IMR-90 (cell line): Measurements from ENCODE around the gene LRRC36. TPM values are rescaled to one million over a fixed set of nuclear protein-coding genes. Genes with fewer than 3 reads are reported as not detected.

ENCODE experiments used
- ATAC-seq: fragments of 200-7000 bp; cut with Tn5 transposase; 2 replicates; pipeline ENCODE4 v1.9.1; 2020; ENCODE audit warnings: low read depth, mild to moderate bottlenecking, moderate library complexity
- BruUV-seq: library from RNA; stranded (reverse); fragments of 400-500 nt; replicated peaks from 2 replicates; lab custom pipeline; 2021; lab: Mats Ljungman, UMichigan
- CTCF ChIA-PET: fragments of 300-600 bp; formaldehyde crosslinking; extraction: SDS; loops from one replicate; lab custom pipeline; 2021; ENCODE audit warnings: antibody characterized with exemption; lab: Yijun Ruan, JAX
- POLR2A ChIA-PET: fragments of 300-600 bp; sonication (Branson Sonifier 250); formaldehyde crosslinking; loops from one replicate; lab custom pipeline; 2022; ENCODE audit warnings: antibody characterized with exemption; ENCODE audit not compliant: unreplicated experiment; lab: Charles Lee
- DNase-seq: peaks from one replicate; pipeline ENCODE4 v3.0.0; 2013
- H2AFZ ChIP-seq: replicated peaks from 2 replicates; pipeline ENCODE3; 2013; ENCODE audit warnings: low read length, mild to moderate bottlenecking; ENCODE audit not compliant: poor library complexity
- H2AK5ac ChIP-seq: 2 replicates; pipeline ENCODE4 v1.6.1; 2013; ENCODE audit warnings: low read depth, low read length, inconsistent platforms
- H2AK9ac ChIP-seq: replicated peaks from 2 replicates; pipeline ENCODE3; 2013; ENCODE audit warnings: mild to moderate bottlenecking, low read depth, low read length, moderate library complexity; ENCODE audit not compliant: poor library complexity
- H2BK120ac ChIP-seq: 2 replicates; pipeline ENCODE4 v1.6.1; 2013; ENCODE audit warnings: low read depth, low read length, inconsistent platforms
- H2BK15ac ChIP-seq: 3 replicates; pipeline ENCODE4 v1.6.1; 2013; ENCODE audit warnings: low read depth, low read length, inconsistent platforms
- H2BK20ac ChIP-seq: 2 replicates; pipeline ENCODE4 v1.6.1; 2013; ENCODE audit warnings: low read depth, mild to moderate bottlenecking, inconsistent platforms, low read length, moderate library complexity
- H2BK5ac ChIP-seq: 2 replicates; pipeline ENCODE4 v1.6.1; 2013; ENCODE audit warnings: mild to moderate bottlenecking, low read depth, low read length, inconsistent platforms; ENCODE audit not compliant: poor library complexity, severe bottlenecking
- H3K14ac ChIP-seq: replicated peaks from 2 replicates; pipeline ENCODE4 v1.6.1; 2013; ENCODE audit warnings: low read depth, low read length, inconsistent platforms
- H3K18ac ChIP-seq: 2 replicates; pipeline ENCODE4 v1.6.1; 2013; ENCODE audit warnings: low read depth, low read length, control low read depth
- H3K23ac ChIP-seq: 2 replicates; pipeline ENCODE4 v1.6.1; 2013; ENCODE audit warnings: low read depth, low read length, inconsistent platforms
- H3K27ac ChIP-seq: 2 replicates; pipeline ENCODE4 v1.5.1; 2013; ENCODE audit warnings: mild to moderate bottlenecking, control low read depth, low read length; ENCODE audit not compliant: insufficient read depth
- H3K27me3 ChIP-seq: 2 replicates; pipeline ENCODE4 v1.6.1; 2013; ENCODE audit warnings: low read length; ENCODE audit not compliant: control insufficient read depth, insufficient read depth
- H3K36me3 ChIP-seq: 2 replicates; pipeline ENCODE4 v1.6.1; 2013; ENCODE audit warnings: low read length, mixed read lengths; ENCODE audit not compliant: control insufficient read depth, insufficient read depth
- H3K4ac ChIP-seq: 2 replicates; pipeline ENCODE4 v1.6.1; 2013; ENCODE audit warnings: low read depth, low read length, inconsistent platforms
- H3K4me1 ChIP-seq: 2 replicates; pipeline ENCODE4 v1.6.1; 2013; ENCODE audit warnings: low read length, mixed read lengths; ENCODE audit not compliant: control insufficient read depth, insufficient read depth
- H3K4me2 ChIP-seq: 2 replicates; pipeline ENCODE4 v1.6.1; 2013; ENCODE audit warnings: low read depth, mild to moderate bottlenecking, control low read depth, low read length, moderate library complexity
- H3K4me3 ChIP-seq: 2 replicates; pipeline ENCODE4 v1.5.1; 2013; ENCODE audit warnings: low read depth, mild to moderate bottlenecking, control low read depth, low read length, moderate library complexity; ENCODE audit not compliant: insufficient read depth
- H3K56ac ChIP-seq: 2 replicates; pipeline ENCODE4 v1.6.1; 2013; ENCODE audit warnings: low read length, inconsistent platforms; ENCODE audit not compliant: insufficient read depth; ENCODE audit errors: extremely low read depth
- H3K79me1 ChIP-seq, 2 experiments: 2 replicates each; pipeline ENCODE4 v1.6.1; 2013; ENCODE audit warnings: low read length in 2 of 2, inconsistent platforms in 1 of 2, low read depth in 1 of 2
- H3K9ac ChIP-seq: 2 replicates; pipeline ENCODE4 v1.6.1; 2013; ENCODE audit warnings: low read depth, low read length, control low read depth
- H3K9me1 ChIP-seq: 2 replicates; pipeline ENCODE4 v1.6.1; 2013; ENCODE audit warnings: low read length, inconsistent platforms; ENCODE audit not compliant: insufficient read depth
- H3K9me3 ChIP-seq: 2 replicates; pipeline ENCODE4 v1.6.1; 2013; ENCODE audit warnings: low read length; ENCODE audit not compliant: control insufficient read depth, insufficient read depth
- H4K20me1 ChIP-seq: 2 replicates; pipeline ENCODE4 v1.6.1; 2013; ENCODE audit warnings: low read length, inconsistent platforms; ENCODE audit not compliant: insufficient read depth
- H4K5ac ChIP-seq: 2 replicates; pipeline ENCODE4 v1.6.1; 2013; ENCODE audit warnings: mild to moderate bottlenecking, low read depth, low read length, control low read depth
- H4K8ac ChIP-seq, 2 experiments: 2 replicates each; pipeline ENCODE4 v1.6.1; 2013; ENCODE audit warnings: low read depth in 2 of 2, low read length in 2 of 2, control low read depth in 1 of 2, inconsistent platforms in 1 of 2
- H4K91ac ChIP-seq: 2 replicates; pipeline ENCODE4 v1.6.1; 2013; ENCODE audit warnings: low read depth, low read length, inconsistent platforms; ENCODE audit not compliant: insufficient read depth
- CEBPB ChIP-seq: IDR thresholded peaks from 2 replicates; pipeline ENCODE4 v1.6.1; 2012; ENCODE audit warnings: low read depth, low read length, improper control_type of control experiment
- FOS ChIP-seq: fragments of 150-350 bp; IDR thresholded peaks from 2 replicates; pipeline ENCODE4 v1.6.1; 2016; ENCODE audit warnings: low read depth, low read length
- POLR2A ChIP-seq: IDR thresholded peaks from 2 replicates; pipeline ENCODE4 v1.6.1; 2012; ENCODE audit warnings: mild to moderate bottlenecking, low read depth, low read length
- RCOR1 ChIP-seq: IDR thresholded peaks from 2 replicates; pipeline ENCODE4 v1.6.1; 2012; ENCODE audit warnings: mild to moderate bottlenecking, low read length, improper control_type of control experiment; ENCODE audit not compliant: insufficient replicate concordance
- WGBS, 2 experiments: methylation state at CpG; one replicate each; pipeline versions ENCODE4 v1.1.5 to v1.1.7; 2013; ENCODE audit warnings: missing lambda C conversion rate in 2 of 2; ENCODE audit not compliant: insufficient read length in 1 of 2; ENCODE audit errors: extremely low coverage in 2 of 2; 5-methylcytosine and 5-hydroxymethylcytosine counted together
- dilution Hi-C: fragments of 300-500 bp; cut with HindIII; formaldehyde crosslinking; loops from one replicate; pipeline ENCODE4 v1.14.3; 2018; ENCODE audit warnings: low sequenced_read_pairs; ENCODE audit not compliant: unreplicated experiment
- in situ Hi-C: fragments of 300-500 bp; cut with MboI; formaldehyde crosslinking; loops from 3 replicates; pipeline ENCODE4 v1.14.3; 2019; ENCODE audit warnings: low sequenced_read_pairs, inconsistent platforms, mixed read lengths
- intact Hi-C: fragments of 100-400 bp; cut with micrococcal nuclease; formaldehyde crosslinking; loops from 2 replicates; pipeline ENCODE4 v1.10.0; 2022
- polyA plus RNA-seq, 3 experiments: library from polyadenylated mRNA; depleted of rRNA; stranded (reverse); fragments of >200 nt; gene quantifications; 2 replicates each; pipeline ENCODE4 v1.2.3, GENCODE V29; 2012; ENCODE audit warnings: low replicate concordance in 1 of 3
- total RNA-seq: library from RNA; depleted of rRNA; stranded (reverse); fragments of >200 nt; gene quantifications from 2 replicates; pipeline ENCODE4 v1.2.3, GENCODE V29; 2012
- TF ChIP-seq, protein P1 (sequence below): fragments of 150-350 bp; IDR thresholded peaks from 2 replicates; pipeline ENCODE4 v1.6.1; 2017; ENCODE audit warnings: mild to moderate bottlenecking, antibody characterized with exemption, low read length, low read depth

LRRC36 gene
- total and polyA plus RNA-seq, 2 of the 4 experiments (the other 2 are of a cell fraction) = 0.18 to 0.29 TPM

DNA sequence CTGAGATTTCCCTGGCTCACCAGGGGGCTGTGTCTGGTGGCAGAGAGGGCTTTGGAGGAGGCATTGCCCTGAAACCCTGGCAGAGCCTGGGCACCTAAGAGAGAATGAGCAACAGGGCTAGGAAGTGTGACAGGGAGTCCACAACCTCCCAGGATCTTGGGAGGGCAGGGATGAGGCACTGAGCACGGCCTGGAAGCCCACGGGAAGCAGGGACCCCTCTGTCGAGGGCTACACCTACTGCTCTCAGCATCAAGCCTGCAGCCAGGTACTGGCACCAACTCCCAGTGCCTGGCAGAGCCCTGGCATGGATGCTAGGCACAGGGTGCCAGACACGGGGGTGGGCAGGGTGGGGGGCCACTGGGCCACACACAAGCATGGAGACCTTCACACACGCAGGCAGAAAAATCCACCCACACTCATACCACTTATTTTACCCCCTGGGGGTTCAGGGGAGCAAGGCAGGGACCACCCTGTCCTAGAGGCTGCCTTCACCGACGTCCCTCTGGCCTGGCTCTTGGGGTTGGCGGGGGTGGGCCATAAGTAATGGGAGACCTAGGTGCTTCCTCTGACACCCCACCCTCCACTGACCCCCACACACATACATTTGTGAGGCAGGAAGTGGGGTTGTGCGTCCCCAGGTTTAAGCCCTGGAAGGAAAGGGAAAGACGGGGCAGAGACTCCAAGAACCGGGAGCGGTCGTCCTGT lies 103.3 kb downstream of the LRRC36 start:
- Histone ChIP-seq H2AFZ (peak overlapping the region; percentile 81), H3K9me1 (peaks cover 3% of the 10 kb centered on the region; the same call in 1 of the 2 replicates), H3K27ac (no peak overlapping the region), H3K56ac (no peak overlapping the region), H3K4ac (no peak overlapping the region), H2BK20ac (no peak overlapping the region), H3K18ac (no peak overlapping the region), H2AK5ac (no peak overlapping the region), H4K5ac (no peak overlapping the region), H3K4me3 (no peak overlapping the region), H4K8ac (no peak overlapping the region), H3K23ac (no peak overlapping the region), H3K36me3 (no peaks in the 10 kb centered on the region), H3K79me1 (no peaks in the 10 kb centered on the region), H2BK15ac (no peak overlapping the region), H3K14ac (no peak overlapping the region), H3K4me2 (peak overlapping the region; percentile 81; the same call in 1 of the 2 replicates), H3K9ac (no peak overlapping the region), H3K27me3 (peaks cover 48% of the 10 kb centered on the region), H2BK5ac (no peak overlapping the region), H3K9me3 (no peaks in the 10 kb centered on the region), H3K4me1 (peaks cover 5% of the 10 kb centered on the region; the same call in 1 of the 2 replicates), H2BK120ac (no peak overlapping the region), H4K20me1 (peaks cover 10% of the 10 kb centered on the region; the same call in 1 of the 2 replicates), H4K91ac (no peak overlapping the region), H2AK9ac (no peak overlapping the region)
- no peak for ATAC-seq
- TF ChIP-seq RCOR1 (no peak), FOS (no peak), POLR2A (no peak), CEBPB (no peak)
- TF ChIP-seq, protein P1, sequence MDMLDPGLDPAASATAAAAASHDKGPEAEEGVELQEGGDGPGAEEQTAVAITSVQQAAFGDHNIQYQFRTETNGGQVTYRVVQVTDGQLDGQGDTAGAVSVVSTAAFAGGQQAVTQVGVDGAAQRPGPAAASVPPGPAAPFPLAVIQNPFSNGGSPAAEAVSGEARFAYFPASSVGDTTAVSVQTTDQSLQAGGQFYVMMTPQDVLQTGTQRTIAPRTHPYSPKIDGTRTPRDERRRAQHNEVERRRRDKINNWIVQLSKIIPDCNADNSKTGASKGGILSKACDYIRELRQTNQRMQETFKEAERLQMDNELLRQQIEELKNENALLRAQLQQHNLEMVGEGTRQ = no peak
- DNase-seq = no peak
- intact Hi-C loops = loop anchor here (5.0 kb wide), 1 partner anchor 168 kb away; no protein-coding TSS in a partner anchor
- BruUV-seq = no TSS peak
- CTCF ChIA-PET = no interaction called here
- POLR2A ChIA-PET = no interaction called here
- dilution Hi-C loops = no loop called here
- 20% methylated on average over 4 of the region's 13 CpGs; no CpG with 5 or more reads in 1 of the 2 experiments for WGBS, 2 experiments
- in situ Hi-C loops = no loop called here
